Fibroblast of the aortic adventitia (primary cell): Measurements from ENCODE around the gene FLYWCH2. TPM values are rescaled to one million over a fixed set of nuclear protein-coding genes. Genes with fewer than 3 reads are reported as not detected.

Experiments
- DNase-seq: peaks from one replicate; pipeline ENCODE4 v3.0.0-alpha.2; 2010; ENCODE audit warnings: low read depth
- H3K4me3 ChIP-seq: 2 replicates; pipeline ENCODE4 v1.5.1; 2011; ENCODE audit warnings: low read depth, mild to moderate bottlenecking, control low read depth, low read length, moderate library complexity
- total RNA-seq: library from RNA; depleted of rRNA; stranded (reverse); fragments of >200 nt; gene quantifications from 2 replicates; pipeline ENCODE4 v1.2.3, GENCODE V29; 2012; ENCODE audit warnings: low replicate concordance
- TF ChIP-seq, protein P1 (sequence below): IDR thresholded peaks from 2 replicates; pipeline ENCODE4 v1.5.1; 2011; ENCODE audit warnings: mild to moderate bottlenecking, low read length, control low read depth, inconsistent platforms; ENCODE audit not compliant: insufficient read depth

The FLYWCH2 gene
- total RNA-seq, 1 donor: 48.9 TPM

- no peak for DNase-seq
Observed at GRCh38 chr16:2884041-2884451, 1.0 kb downstream of the FLYWCH2 start.

DNA sequence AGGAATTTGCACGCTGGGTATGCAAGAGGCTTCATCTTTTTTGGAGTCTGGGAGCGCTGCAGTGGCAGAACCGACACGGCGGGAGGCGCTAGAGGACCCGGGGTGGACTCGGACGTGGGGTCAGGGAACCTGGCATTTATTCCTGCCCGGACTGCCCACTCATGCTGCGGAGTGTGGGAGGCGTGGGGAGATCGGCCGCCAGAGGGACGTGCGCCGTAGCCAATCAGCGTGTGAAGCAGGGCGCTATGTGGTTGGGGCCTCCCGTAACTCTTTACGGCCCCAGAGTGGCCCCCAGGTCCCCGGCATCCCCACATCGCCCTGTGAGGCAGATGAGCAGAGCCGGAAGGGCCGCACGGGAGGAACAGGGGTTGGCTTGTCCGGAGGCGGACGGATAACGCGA, 11.2 kb downstream of the FLYWCH2 start:
- no peak for DNase-seq
- TF ChIP-seq, protein P1, sequence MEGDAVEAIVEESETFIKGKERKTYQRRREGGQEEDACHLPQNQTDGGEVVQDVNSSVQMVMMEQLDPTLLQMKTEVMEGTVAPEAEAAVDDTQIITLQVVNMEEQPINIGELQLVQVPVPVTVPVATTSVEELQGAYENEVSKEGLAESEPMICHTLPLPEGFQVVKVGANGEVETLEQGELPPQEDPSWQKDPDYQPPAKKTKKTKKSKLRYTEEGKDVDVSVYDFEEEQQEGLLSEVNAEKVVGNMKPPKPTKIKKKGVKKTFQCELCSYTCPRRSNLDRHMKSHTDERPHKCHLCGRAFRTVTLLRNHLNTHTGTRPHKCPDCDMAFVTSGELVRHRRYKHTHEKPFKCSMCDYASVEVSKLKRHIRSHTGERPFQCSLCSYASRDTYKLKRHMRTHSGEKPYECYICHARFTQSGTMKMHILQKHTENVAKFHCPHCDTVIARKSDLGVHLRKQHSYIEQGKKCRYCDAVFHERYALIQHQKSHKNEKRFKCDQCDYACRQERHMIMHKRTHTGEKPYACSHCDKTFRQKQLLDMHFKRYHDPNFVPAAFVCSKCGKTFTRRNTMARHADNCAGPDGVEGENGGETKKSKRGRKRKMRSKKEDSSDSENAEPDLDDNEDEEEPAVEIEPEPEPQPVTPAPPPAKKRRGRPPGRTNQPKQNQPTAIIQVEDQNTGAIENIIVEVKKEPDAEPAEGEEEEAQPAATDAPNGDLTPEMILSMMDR: no peak

More at GRCh38 chr16:2884041-2884451, 1.0 kb downstream of the FLYWCH2 start:
- TF ChIP-seq, protein P1: no peak
- H3K4me3 ChIP-seq: peak overlapping the region; percentile 87

GRCh38 chr16:2895813-2896212, 12.8 kb downstream of the FLYWCH2 start:
- no peak for DNase-seq
- TF ChIP-seq, protein P1: no peak
- H3K4me3 ChIP-seq: no peak overlapping the region

More for the DNA sequence above, 11.2 kb downstream of the FLYWCH2 start:
- H3K4me3 ChIP-seq: no peak overlapping the region

GRCh38 chr16:2896480-2897010, 13.5 kb downstream of the FLYWCH2 start:
- H3K4me3 ChIP-seq: no peak overlapping the region
- TF ChIP-seq, protein P1: no peak
- DNase-seq: no peak

- H3K4me3 ChIP-seq: no peak overlapping the region
- TF ChIP-seq, protein P1: no peak
- DNase-seq: no peak
Observed at GRCh38 chr16:2897110-2897509, 14.1 kb downstream of the FLYWCH2 start.

- no peak for DNase-seq
- H3K4me3 ChIP-seq: no peak overlapping the region
- TF ChIP-seq, protein P1: no peak
Observed at GRCh38 chr16:2898831-2899563, 16.0 kb downstream of the FLYWCH2 start.

DNA sequence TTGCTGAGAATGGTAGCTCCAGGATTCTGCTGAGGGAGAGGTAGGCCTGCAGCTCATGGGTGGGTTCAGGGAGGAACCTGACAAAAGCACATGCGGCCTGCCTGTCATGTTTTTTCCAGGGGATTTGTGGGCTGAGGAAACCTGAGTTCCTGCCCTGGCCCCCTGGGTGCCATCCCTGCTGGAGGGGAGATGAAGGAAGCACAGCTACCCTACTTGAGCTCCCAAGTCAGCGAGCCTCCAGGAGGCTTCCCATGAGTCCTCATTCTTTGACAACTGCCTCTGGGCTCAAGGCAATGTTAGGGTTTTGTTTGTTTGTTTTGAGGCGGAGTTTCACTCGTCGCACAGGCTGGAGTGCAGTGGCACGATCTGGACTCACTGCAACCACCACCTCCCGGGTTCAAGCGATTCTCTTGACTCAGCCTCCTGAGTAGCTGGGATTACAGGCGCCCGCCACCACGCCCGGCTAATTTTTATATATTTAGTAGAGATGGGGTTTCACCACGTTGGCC, 16.6 kb downstream of the FLYWCH2 start:
- TF ChIP-seq, protein P1: no peak
- no peak overlapping the region for H3K4me3 ChIP-seq
- DNase-seq: no peak
